Stimulated activated CD4-positive, alpha-beta T cell treated with anti-CD3 and anti-CD28 coated beads, Interleukin-4, amount 100 ng/mL, for 1 hour (primary cell): ENCODE results near the gene SYCN.

Experiments used
- DNase-seq: peaks from one replicate; pipeline ENCODE4 v3.0.0-alpha.2; 2020

The SYCN gene

GRCh38 chr19:39192846-39193245 lies 11.2 kb downstream of the SYCN start:
- no peak for DNase-seq

DNA sequence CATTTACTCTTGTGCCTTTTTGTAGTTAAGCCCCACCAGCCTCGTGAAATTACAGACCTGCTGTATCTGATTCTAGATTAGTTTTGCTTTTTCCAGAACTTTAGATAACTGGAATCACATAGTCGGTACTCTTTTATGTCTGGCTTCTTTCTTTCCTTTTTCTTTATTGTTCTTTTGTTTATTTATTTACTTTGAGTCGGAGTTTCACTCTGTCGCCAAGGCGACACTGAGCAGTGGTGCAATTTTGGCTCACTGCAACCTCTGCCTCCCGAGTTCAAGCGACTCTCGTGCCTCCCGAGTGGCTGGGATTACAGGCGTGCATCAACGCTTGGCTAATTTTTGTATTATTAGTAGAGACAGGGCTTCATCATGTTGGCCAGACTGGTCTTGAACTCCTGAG lies 13.3 kb downstream of the SYCN start:
- no peak for DNase-seq

GRCh38 chr19:39188960-39189359 lies 15.1 kb downstream of the SYCN start:
- DNase-seq: no peak

DNA sequence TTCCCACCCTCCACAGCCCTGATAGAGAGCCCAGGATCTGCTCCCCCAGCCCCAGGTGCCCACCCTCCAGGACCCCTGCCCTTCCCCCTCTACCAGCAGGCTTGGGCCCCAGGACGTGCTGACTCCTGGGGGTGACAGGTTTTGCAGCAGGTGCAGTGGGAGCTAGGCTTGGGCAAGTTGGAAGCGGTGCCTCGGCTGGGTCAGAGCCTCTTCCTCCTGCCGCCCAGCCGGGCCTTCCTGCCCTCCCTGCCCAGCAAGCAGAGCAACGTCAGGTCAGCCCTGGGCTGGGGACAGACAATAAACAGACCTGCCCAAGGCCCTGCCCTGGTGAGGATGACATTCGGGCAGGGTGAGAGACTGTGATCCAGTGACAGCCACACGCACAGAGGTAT lies 16.5 kb downstream of the SYCN start:
- DNase-seq: no peak

DNA sequence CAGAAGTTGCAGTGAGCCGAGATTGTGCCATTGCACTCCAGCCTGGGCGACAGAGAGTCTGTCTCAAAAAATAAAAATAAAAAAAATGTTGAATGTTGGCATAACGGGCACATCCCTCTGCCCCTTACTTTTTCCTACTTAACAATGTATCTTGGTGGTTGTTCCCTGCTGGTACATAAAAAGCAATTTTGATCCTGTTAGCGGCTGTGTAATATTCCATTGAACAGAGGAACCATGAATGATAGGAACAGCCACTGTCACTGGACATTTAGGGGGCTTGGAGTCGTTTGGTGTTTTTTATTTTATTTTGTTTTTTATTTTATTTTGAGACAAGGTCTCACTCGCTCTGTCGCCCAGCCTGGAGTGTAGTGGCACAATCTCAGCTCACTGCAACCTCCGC lies 17.7 kb downstream of the SYCN start:
- no peak for DNase-seq

DNA sequence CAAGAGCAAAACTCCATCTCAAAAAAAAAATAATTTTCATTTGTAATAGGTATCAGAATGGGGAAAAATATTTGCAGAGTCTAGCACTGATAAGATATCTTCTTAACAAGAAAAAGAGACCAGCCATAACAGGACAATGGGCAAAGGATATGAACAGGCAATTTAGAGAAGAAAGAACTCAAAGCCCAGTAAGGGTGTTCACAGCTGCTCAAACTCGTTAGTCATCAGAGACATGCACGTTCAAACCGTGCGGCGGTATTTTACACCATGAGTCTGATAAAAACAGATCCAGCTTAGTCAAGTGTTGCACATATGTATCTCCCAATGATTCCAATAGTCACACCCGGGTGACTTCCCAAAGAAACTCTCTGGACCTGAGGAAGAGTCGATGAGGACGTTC lies 21.0 kb downstream of the SYCN start:
- DNase-seq: no peak

- DNase-seq: no peak
Observed at GRCh38 chr19:39182174-39182505, 21.9 kb downstream of the SYCN start.

DNA sequence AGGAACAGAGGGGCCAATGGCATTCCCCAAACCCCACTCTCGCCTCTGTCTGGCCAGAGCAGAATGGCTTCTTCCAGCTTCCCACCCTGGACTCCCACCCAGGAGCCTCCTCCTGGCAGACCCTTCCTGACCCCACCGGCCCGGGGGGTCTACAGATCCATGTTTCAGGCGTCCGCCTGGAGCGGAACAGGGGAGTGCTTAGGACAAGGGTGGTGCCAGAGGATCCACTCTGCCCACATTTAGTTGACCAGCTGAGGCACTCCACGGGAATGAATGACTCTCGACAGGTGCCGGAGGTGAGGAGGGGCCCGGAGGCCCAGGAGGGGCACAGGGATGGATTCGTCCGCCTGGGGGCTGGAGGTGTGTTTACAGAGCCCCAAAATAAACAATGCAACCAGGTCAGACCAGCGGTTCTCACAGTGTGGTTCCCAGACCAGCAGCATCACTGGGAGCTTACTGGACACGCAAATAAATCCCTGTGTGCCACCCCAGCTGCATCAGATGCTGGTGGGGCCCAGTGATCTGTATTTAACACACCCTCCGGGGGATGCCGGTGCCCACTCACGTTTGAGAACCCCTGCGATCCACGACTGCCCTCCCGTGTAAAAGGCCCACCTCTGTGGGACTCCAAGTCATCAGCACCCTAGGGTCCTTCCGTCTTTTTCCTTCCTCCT lies 22.4 kb downstream of the SYCN start:
- no peak for DNase-seq

GRCh38 chr19:39180749-39181148 lies 23.3 kb downstream of the SYCN start:
- DNase-seq: no peak

GRCh38 chr19:39179754-39180153 lies 24.3 kb downstream of the SYCN start:
- no peak for DNase-seq

- no peak for DNase-seq
Observed at GRCh38 chr19:39178296-39179006, 25.6 kb downstream of the SYCN start.

DNA sequence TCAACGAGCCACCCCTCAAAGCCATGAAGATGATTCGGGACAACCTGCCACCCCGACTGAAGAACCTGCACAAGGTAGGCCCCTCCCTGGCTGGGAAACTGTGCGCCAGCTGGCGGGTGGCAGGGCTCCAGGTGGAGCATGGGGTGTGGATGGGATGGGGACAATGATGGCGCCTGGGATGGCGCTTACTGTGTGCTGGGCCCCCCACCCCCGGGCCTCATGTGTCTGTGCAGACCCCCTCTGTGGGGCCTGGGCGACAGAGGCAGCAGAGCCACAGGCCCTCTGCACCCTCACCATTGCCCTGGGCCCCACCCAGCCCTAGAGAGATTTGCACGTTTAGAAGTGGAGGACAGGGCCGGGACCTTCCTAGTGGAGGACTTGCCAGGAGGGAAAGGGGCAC lies 26.3 kb downstream of the SYCN start:
- no peak for DNase-seq

GRCh38 chr19:39177110-39177699 lies 26.9 kb downstream of the SYCN start:
- DNase-seq: no peak

DNA sequence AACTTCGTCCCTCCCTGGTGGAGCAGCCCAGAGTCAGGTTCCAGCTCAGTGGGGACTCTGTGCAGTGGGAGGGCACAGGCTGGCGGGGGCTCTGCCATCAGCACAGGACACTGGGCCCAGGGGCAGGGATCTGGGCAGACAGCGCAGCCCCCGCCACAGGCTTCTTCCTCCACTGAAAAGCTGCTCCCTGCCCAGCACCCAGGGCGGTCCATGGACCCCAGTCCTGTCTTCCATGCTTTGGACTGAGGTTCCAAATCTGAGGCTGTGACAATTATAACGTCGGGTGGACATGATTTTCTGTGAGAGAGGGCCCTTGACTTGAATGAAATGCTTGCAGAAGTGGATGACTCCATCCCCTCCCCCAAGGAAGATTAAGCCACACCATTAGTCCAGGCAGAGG lies 28.5 kb downstream of the SYCN start:
- no peak for DNase-seq

DNA sequence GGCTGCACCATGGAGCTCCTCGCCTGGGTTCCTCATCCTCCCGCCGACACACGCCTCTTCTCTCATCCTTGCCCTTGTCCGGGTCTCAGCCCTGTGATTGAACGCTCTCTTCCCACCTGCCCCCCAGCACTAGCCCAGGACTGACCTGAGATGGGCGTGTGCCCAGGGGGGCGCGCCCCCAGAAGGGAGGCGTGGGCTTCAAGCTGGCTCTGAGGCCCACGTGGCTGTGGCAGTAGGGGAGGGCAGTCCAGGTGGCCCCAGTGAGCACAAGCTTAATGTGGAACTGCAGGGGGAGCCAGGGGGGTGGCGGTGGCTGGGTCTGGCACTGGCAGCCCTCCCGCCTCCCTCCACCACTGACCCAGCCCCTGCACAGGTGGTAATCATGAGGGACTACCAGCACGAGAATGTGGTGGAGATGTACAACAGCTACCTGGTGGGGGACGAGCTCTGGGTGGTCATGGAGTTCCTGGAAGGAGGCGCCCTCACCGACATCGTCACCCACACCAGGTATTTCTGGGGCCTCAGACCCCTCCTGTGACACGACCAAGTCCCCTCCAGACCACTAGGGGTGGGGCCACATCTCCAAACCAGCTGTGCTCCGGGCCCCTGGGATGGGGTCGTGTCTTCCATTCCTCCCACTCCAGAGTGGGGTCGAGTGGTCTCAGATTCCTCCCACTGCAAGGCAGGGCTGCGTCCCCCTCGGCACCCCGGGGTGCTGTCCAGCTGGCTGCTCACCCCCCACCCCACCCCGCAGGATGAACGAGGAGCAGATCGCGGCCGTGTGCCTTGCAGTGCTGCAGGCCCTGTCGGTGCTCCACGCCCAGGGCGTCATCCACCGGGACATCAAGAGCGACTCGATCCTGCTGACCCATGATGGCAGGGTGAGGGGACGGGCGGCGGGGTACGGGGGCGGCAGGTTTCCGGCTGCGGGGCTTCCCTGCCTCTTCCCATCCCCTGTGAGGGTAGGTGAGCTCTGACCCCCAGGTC lies 29.2 kb downstream of the SYCN start:
- no peak for DNase-seq

DNA sequence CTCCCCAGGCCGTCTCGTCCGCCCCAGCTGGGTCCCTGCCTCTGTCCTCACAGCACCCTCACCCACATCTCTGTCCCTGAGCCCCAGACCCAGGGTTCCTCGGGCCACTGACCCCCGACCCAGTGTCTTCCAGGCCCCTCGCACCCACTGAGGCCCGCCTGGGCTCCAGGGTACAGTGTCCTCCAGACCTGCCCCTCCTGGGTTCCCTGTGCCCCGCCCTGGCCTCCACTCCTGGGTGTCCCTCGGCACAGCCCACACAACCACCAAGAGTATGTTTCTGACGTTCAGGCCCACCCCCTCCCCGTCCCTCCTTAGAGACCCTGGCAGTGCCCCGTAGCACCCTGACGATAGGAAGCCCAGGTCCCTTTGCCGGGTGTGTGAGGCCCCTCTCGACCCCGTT lies 29.9 kb downstream of the SYCN start:
- no peak for DNase-seq

DNA sequence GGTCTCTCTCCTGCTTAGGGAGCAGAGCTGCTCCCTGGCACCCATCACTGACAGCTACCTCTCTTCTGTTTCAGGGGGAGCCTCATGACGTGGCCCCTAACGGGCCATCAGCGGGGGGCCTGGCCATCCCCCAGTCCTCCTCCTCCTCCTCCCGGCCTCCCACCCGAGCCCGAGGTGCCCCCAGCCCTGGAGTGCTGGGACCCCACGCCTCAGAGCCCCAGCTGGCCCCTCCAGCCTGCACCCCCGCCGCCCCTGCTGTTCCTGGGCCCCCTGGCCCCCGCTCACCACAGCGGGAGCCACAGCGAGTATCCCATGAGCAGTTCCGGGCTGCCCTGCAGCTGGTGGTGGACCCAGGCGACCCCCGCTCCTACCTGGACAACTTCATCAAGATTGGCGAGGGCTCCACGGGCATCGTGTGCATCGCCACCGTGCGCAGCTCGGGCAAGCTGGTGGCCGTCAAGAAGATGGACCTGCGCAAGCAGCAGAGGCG lies 30.5 kb downstream of the SYCN start:
- DNase-seq: no peak

- no peak for DNase-seq
Observed at GRCh38 chr19:39172700-39173501, 31.2 kb downstream of the SYCN start.

GRCh38 chr19:39171479-39172465 lies 32.3 kb downstream of the SYCN start:
- no peak for DNase-seq

GRCh38 chr19:39170386-39171231 lies 33.5 kb downstream of the SYCN start:
- no peak for DNase-seq
